ENCODE data around the gene RPRD1A.

RPRD1A gene

GRCh38 chr18:35949090-35949489 lies 118.3 kb downstream of the RPRD1A start:
- no peak for TF ChIP-seq EZH2phosphoT487 (conservative IDR thresholded peaks at IDR 0.05; ENCODE audit: low read length)
- TF ChIP-seq, protein P1, sequence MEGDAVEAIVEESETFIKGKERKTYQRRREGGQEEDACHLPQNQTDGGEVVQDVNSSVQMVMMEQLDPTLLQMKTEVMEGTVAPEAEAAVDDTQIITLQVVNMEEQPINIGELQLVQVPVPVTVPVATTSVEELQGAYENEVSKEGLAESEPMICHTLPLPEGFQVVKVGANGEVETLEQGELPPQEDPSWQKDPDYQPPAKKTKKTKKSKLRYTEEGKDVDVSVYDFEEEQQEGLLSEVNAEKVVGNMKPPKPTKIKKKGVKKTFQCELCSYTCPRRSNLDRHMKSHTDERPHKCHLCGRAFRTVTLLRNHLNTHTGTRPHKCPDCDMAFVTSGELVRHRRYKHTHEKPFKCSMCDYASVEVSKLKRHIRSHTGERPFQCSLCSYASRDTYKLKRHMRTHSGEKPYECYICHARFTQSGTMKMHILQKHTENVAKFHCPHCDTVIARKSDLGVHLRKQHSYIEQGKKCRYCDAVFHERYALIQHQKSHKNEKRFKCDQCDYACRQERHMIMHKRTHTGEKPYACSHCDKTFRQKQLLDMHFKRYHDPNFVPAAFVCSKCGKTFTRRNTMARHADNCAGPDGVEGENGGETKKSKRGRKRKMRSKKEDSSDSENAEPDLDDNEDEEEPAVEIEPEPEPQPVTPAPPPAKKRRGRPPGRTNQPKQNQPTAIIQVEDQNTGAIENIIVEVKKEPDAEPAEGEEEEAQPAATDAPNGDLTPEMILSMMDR (IDR thresholded peaks at IDR 0.05; ENCODE audit: insufficient read depth, low read length, poor library complexity, severe bottlenecking) = no peak
- Histone ChIP-seq H3K4me3 (ENCODE audit: insufficient read depth, low read length, poor library complexity, severe bottlenecking) (no peak overlapping the region), H3K79me2 (ENCODE audit: insufficient read depth, low read length) (no peaks in the 10 kb centered on the region), H3K9me3 (ENCODE audit: insufficient read depth, low read length) (no peaks in the 10 kb centered on the region), H3K9me2 (replicated peaks; ENCODE audit: insufficient read depth, low read length) (no peaks in the 10 kb centered on the region), H3K27me3 (ENCODE audit: low read length) (no peaks in the 10 kb centered on the region), H4K20me1 (ENCODE audit: low read depth, low read length) (no peaks in the 10 kb centered on the region), H3K36me3 (ENCODE audit: low read length) (no peaks in the 10 kb centered on the region), H3K27ac (ENCODE audit: low read depth, low read length) (no peak overlapping the region), H3F3A (ENCODE audit: insufficient read depth) (no peaks in the 10 kb centered on the region), H3K4me2 (ENCODE audit: low read depth, low read length, poor library complexity, severe bottlenecking) (no peak overlapping the region), H3K9ac (ENCODE audit: low read length) (no peak overlapping the region), H2AFZ (ENCODE audit: low read depth, low read length, severe bottlenecking) (no peak overlapping the region)

DNA sequence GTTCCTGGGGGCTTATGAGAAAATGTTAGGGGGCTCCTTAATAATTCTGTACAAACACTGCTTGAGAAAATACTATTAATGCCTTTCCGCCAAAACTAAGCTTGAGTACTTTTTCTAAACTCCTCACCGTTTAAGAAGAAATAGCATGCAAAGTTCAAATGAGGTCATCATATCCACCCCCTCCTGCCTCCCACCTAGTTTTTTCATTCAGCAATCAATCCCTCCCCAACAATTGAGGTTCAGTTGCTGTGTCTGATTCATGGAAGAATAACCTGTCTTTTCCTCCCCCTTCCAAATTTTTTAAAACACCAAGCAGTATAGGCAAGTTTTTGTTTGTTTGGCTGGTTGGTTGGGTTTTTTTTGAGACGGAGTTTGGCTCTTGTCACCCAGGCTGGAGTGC lies 119.3 kb downstream of the RPRD1A start:
- no peaks in the 10 kb centered on the region for H4K20me1 ChIP-seq (ENCODE audit: low read depth, low read length)
- no peaks in the 10 kb centered on the region for H3K9me3 ChIP-seq (ENCODE audit: insufficient read depth, low read length)
- H3K79me2 ChIP-seq (ENCODE audit: insufficient read depth, low read length) = no peaks in the 10 kb centered on the region
- H3K27ac ChIP-seq (ENCODE audit: low read depth, low read length) = no peak overlapping the region
- no peak overlapping the region for H3K4me2 ChIP-seq (ENCODE audit: low read depth, low read length, poor library complexity, severe bottlenecking)
- TF ChIP-seq, protein P1 (IDR thresholded peaks at IDR 0.05; ENCODE audit: insufficient read depth, low read length, poor library complexity, severe bottlenecking) = no peak
- no peak for TF ChIP-seq EZH2phosphoT487 (conservative IDR thresholded peaks at IDR 0.05; ENCODE audit: low read length)
- H3K4me3 ChIP-seq (ENCODE audit: insufficient read depth, low read length, poor library complexity, severe bottlenecking) = no peak overlapping the region
- no peaks in the 10 kb centered on the region for H3K9me2 ChIP-seq (replicated peaks; ENCODE audit: insufficient read depth, low read length)
- H3K27me3 ChIP-seq (ENCODE audit: low read length) = no peaks in the 10 kb centered on the region
- H2AFZ ChIP-seq (ENCODE audit: low read depth, low read length, severe bottlenecking) = no peak overlapping the region
- no peaks in the 10 kb centered on the region for H3F3A ChIP-seq (ENCODE audit: insufficient read depth)
- H3K9ac ChIP-seq (ENCODE audit: low read length) = no peak overlapping the region
- H3K36me3 ChIP-seq (ENCODE audit: low read length) = no peaks in the 10 kb centered on the region

DNA sequence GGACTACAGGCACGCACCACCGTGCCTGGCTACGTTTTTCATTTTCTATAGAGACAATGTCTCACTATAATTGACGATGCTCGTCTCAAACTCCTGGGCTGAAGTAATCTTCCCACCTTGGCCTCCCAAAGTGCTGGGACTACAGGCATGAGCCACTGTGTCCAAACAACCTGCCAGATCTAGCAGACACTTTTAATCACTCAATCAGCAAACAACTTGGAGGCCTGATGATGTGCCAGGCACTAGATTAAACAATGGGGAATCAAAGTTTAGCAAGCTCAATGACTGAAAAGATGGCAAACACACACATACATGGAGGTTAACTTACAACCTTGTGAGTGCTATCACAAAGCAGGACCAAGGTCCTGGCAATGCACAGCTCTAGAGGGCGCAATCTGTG lies 124.7 kb downstream of the RPRD1A start:
- H3F3A ChIP-seq (ENCODE audit: insufficient read depth) = no peaks in the 10 kb centered on the region
- H2AFZ ChIP-seq (ENCODE audit: low read depth, low read length, severe bottlenecking) = no peak overlapping the region
- H3K36me3 ChIP-seq (ENCODE audit: low read length) = no peaks in the 10 kb centered on the region
- no peak overlapping the region for H3K4me3 ChIP-seq (ENCODE audit: insufficient read depth, low read length, poor library complexity, severe bottlenecking)
- H3K27me3 ChIP-seq (ENCODE audit: low read length) = no peaks in the 10 kb centered on the region
- no peaks in the 10 kb centered on the region for H3K79me2 ChIP-seq (ENCODE audit: insufficient read depth, low read length)
- no peak overlapping the region for H3K4me2 ChIP-seq (ENCODE audit: low read depth, low read length, poor library complexity, severe bottlenecking)
- H4K20me1 ChIP-seq (ENCODE audit: low read depth, low read length) = no peaks in the 10 kb centered on the region
- no peaks in the 10 kb centered on the region for H3K9me3 ChIP-seq (ENCODE audit: insufficient read depth, low read length)
- H3K27ac ChIP-seq (ENCODE audit: low read depth, low read length) = no peak overlapping the region
- TF ChIP-seq, protein P1 (IDR thresholded peaks at IDR 0.05; ENCODE audit: insufficient read depth, low read length, poor library complexity, severe bottlenecking) = no peak
- no peak for TF ChIP-seq EZH2phosphoT487 (conservative IDR thresholded peaks at IDR 0.05; ENCODE audit: low read length)
- no peak overlapping the region for H3K9ac ChIP-seq (ENCODE audit: low read length)
- no peaks in the 10 kb centered on the region for H3K9me2 ChIP-seq (replicated peaks; ENCODE audit: insufficient read depth, low read length)
